Kidney (tissue), 14 donors: Measurements from ENCODE around the gene MEA1. TPM values are rescaled to one million over a fixed set of nuclear protein-coding genes. Genes with fewer than 3 reads are reported as not detected.

Experiments
- DNase-seq, 5 donors: peaks; one replicate each; pipeline ENCODE4 v3.0.0-alpha.2; 2013 to 2020
- FAIRE-seq: peaks from 2 replicates; lab custom pipeline; 2012; peaks lifted over from hg19 to GRCh38; lab: Jason Lieb, UNC
- H3K27ac ChIP-seq, 2 donors: one replicate each; pipeline ENCODE4 v1.7.0; 2013; ENCODE audit warnings: low read depth in 2 of 2, low read length in 2 of 2, inconsistent platforms in 1 of 2
- H3K27me3 ChIP-seq: one replicate; pipeline ENCODE4 v1.7.1; 2013; ENCODE audit warnings: low read length, inconsistent platforms; ENCODE audit not compliant: control insufficient read depth, insufficient read depth
- H3K36me3 ChIP-seq, 3 donors: one replicate each; pipeline versions ENCODE4 v1.7.0 to v1.7.1; 2013; ENCODE audit warnings: low read length in 3 of 3, control low read depth in 1 of 3, inconsistent platforms in 1 of 3; ENCODE audit not compliant: insufficient read depth in 3 of 3, control insufficient read depth in 2 of 3
- H3K4me1 ChIP-seq, 3 donors: one replicate each; pipeline versions ENCODE4 v1.7.0 to v1.7.1; 2013; ENCODE audit warnings: low read length in 3 of 3, inconsistent platforms in 1 of 3, low read depth in 1 of 3; ENCODE audit not compliant: control insufficient read depth in 2 of 3, insufficient read depth in 2 of 3
- H3K4me3 ChIP-seq, 3 donors: one replicate each; pipeline versions ENCODE4 v1.7.0 to v1.8.1; 2013; ENCODE audit warnings: low read length in 3 of 3, control low read depth in 1 of 3, inconsistent platforms in 1 of 3
- H3K9ac ChIP-seq, 3 donors: one replicate each; pipeline versions ENCODE4 v1.7.0 to v1.7.1; 2013; ENCODE audit warnings: low read length in 3 of 3, control low read depth in 1 of 3, inconsistent platforms in 1 of 3
- H3K9me3 ChIP-seq, 3 donors: one replicate each; pipeline versions ENCODE4 v1.7.0 to v1.7.1; 2013; ENCODE audit warnings: low read length in 3 of 3, control low read depth in 1 of 3, inconsistent platforms in 1 of 3; ENCODE audit not compliant: control insufficient read depth in 2 of 3, insufficient read depth in 1 of 3
- CTCF ChIP-seq: IDR thresholded peaks from 3 replicates; pipeline ENCODE4 v1.5.1; 2012; ENCODE audit warnings: mild to moderate bottlenecking, moderate library complexity, borderline replicate concordance; ENCODE audit not compliant: insufficient read depth; ENCODE audit errors: extremely low read depth
- intact Hi-C: fragments of 100-400 bp; cut with DNase I; formaldehyde crosslinking; loops from one replicate; pipeline ENCODE4 v1.11.1; 2022
- polyA plus RNA-seq: library from polyadenylated mRNA; stranded (reverse); fragments of 350-450 nt; fragmentation: Illumina TruSeq; extraction: RNeasy Lipid Tissue Mini Kit (QIAGEN cat#74804); gene quantifications from one replicate; pipeline ENCODE4 v1.2.3, GENCODE V29; 2014; ENCODE audit warnings: low read depth, low replicate concordance; ENCODE audit not compliant: insufficient read depth
- total RNA-seq: library from RNA; stranded (reverse); fragmentation: NEBNext Ultra II Directional; extraction: Animal tissue kit (Norgen Biotek cat#: 25700); gene quantifications from one replicate; pipeline ENCODE4 v1.2.1, GENCODE V29; 2021
- donor health status: control.
- donor health status: control.
- donor health status: control.
- donor health status: control.
- donor health status: control.
- donor health status: DM: yes; HTN: yes; CAD: no.
- donor health status: Normal renal cell carcinoma (clear cell type).

The MEA1 gene
- total and polyA plus RNA-seq, 2 donors from 2014 or later = 53.2 to 149 TPM

GRCh38 chr6:43033496-43034189, 19.9 kb upstream of the MEA1 start:
- H3K36me3 ChIP-seq = peaks cover 9 to 25% (median 22%) of the 10 kb centered on the region in 3 donors
- FAIRE-seq = no peak

GRCh38 chr6:43032326-43032725, 18.6 kb upstream of the MEA1 start:
- Histone ChIP-seq H3K4me3 (no peak overlapping the region), H3K36me3 (peaks cover 8 to 19% (median 18%) of the 10 kb centered on the region in 3 donors), H3K9me3 (no peaks in the 10 kb centered on the region), H3K27me3 (no peaks in the 10 kb centered on the region), H3K4me1 (peaks cover 0 to 2% (median 0%) of the 10 kb centered on the region in 3 donors), H3K27ac (no peak overlapping the region), H3K9ac (no peak overlapping the region)
- TF ChIP-seq CTCF = no peak
- intact Hi-C loops = no loop called here
- FAIRE-seq (no peak), DNase-seq (no peak)

More at GRCh38 chr6:43033496-43034189, 19.9 kb upstream of the MEA1 start:
- intact Hi-C loops = no loop called here
- H3K4me1 ChIP-seq = peaks cover 0 to 2% (median 0%) of the 10 kb centered on the region in 3 donors
- no peak for TF ChIP-seq CTCF
- H3K9me3 ChIP-seq = no peaks in the 10 kb centered on the region
- no peak for DNase-seq
- no peaks in the 10 kb centered on the region for H3K27me3 ChIP-seq
- H3K27ac ChIP-seq = no peak overlapping the region
- H3K9ac ChIP-seq = no peak overlapping the region
- H3K4me3 ChIP-seq = no peak overlapping the region

- Histone ChIP-seq H3K27ac (no peak overlapping the region), H3K4me3 (no peak overlapping the region), H3K4me1 (no peaks in the 10 kb centered on the region), H3K27me3 (no peaks in the 10 kb centered on the region), H3K9ac (no peak overlapping the region), H3K9me3 (no peaks in the 10 kb centered on the region), H3K36me3 (peaks cover 7 to 39% (median 29%) of the 10 kb centered on the region in 3 donors)
- intact Hi-C loops = no loop called here
- no peak for FAIRE-seq
- TF ChIP-seq CTCF = no peak
- no peak for DNase-seq
Measured at GRCh38 chr6:43029120-43029519, 15.4 kb upstream of the MEA1 start.
